HepG2 (cell line): Measurements from ENCODE around the gene KIAA0930. TPM values are rescaled to one million over a fixed set of nuclear protein-coding genes. Genes with fewer than 3 reads are reported as not detected.

ENCODE experiments used
- AGO1 ChIP-seq: fragments of 200-400 bp; formaldehyde crosslinking; IDR thresholded peaks from 2 replicates; pipeline ENCODE4 v1.6.1; 2017; ENCODE audit warnings: mild to moderate bottlenecking, low read depth, low read length, moderate library complexity; ENCODE audit not compliant: poor library complexity, severe bottlenecking
- ATF6 ChIP-seq: sonication (generic); formaldehyde crosslinking; conservative IDR thresholded peaks from 2 replicates; pipeline ENCODE4 v1.4.0; 2020; ENCODE audit warnings: missing genetic modification reagents
- EEA1 ChIP-seq: sonication (generic); formaldehyde crosslinking; IDR thresholded peaks from 2 replicates; pipeline ENCODE4 v1.5.1; 2020; ENCODE audit warnings: mild to moderate bottlenecking, missing genetic modification reagents, borderline replicate concordance
- ELF4 ChIP-seq: sonication (generic); formaldehyde crosslinking; IDR thresholded peaks from 2 replicates; pipeline ENCODE4 v1.5.0; 2020; ENCODE audit warnings: missing genetic modification reagents, mild to moderate bottlenecking, moderate library complexity, borderline replicate concordance
- FIP1L1 ChIP-seq: fragments of 200-400 bp; formaldehyde crosslinking; IDR thresholded peaks from 2 replicates; pipeline ENCODE4 v1.6.1; 2018; ENCODE audit warnings: low read depth, mild to moderate bottlenecking, low read length, moderate library complexity, borderline replicate concordance; ENCODE audit not compliant: insufficient read depth
- HMG20A ChIP-seq: IDR thresholded peaks from 2 replicates; pipeline ENCODE4 v1.6.1; 2016; ENCODE audit warnings: borderline replicate concordance
- HMG20B ChIP-seq: conservative IDR thresholded peaks from 2 replicates; pipeline ENCODE4 v1.6.1; 2016; ENCODE audit warnings: missing genetic modification reagents, missing compliant biosample characterization
- LCORL ChIP-seq, 2 experiments: fragments of 450-650 bp in 1 of 2; sonication (generic) in 1 of 2; formaldehyde crosslinking in 1 of 2; IDR thresholded peaks; 2 replicates each; pipeline versions ENCODE4 v1.5.0 to v1.6.1; 2017 to 2020; ENCODE audit warnings: antibody characterized with exemption in 1 of 2, missing genetic modification reagents in 1 of 2
- MTA1 ChIP-seq: sonication (generic); formaldehyde crosslinking; IDR thresholded peaks from 2 replicates; pipeline ENCODE4 v1.4.0; 2020; ENCODE audit warnings: missing genetic modification reagents, mild to moderate bottlenecking, borderline replicate concordance
- MYC ChIP-seq: sonication (generic); formaldehyde crosslinking; IDR thresholded peaks from 2 replicates; pipeline ENCODE4 v1.9.0; 2021; ENCODE audit warnings: missing genetic modification reagents, borderline replicate concordance
- MYNN ChIP-seq: sonication (generic); formaldehyde crosslinking; IDR thresholded peaks from 2 replicates; pipeline ENCODE4 v1.4.0; 2020; ENCODE audit warnings: mild to moderate bottlenecking, low read depth, missing genetic modification reagents
- NFKBIZ ChIP-seq: IDR thresholded peaks from 2 replicates; pipeline ENCODE4 v1.6.1; 2018; ENCODE audit warnings: missing genetic modification reagents, missing compliant biosample characterization
- PITX1 ChIP-seq: sonication (generic); formaldehyde crosslinking; IDR thresholded peaks from 2 replicates; pipeline ENCODE4 v1.5.1; 2020; ENCODE audit warnings: mild to moderate bottlenecking, missing genetic modification reagents
- RFX5 ChIP-seq: IDR thresholded peaks from 2 replicates; pipeline ENCODE4 v1.6.1; 2011; ENCODE audit warnings: low read depth, low read length, improper control_type of control experiment
- SAFB2 ChIP-seq: sonication (generic); formaldehyde crosslinking; IDR thresholded peaks from 2 replicates; pipeline ENCODE4 v1.5.1; 2020; ENCODE audit warnings: missing genetic modification reagents, low read depth, mild to moderate bottlenecking, borderline replicate concordance
- THYN1 ChIP-seq: sonication (generic); formaldehyde crosslinking; IDR thresholded peaks from 2 replicates; pipeline ENCODE4 v1.8.1; 2023; ENCODE audit warnings: low read depth, mild to moderate bottlenecking, moderate library complexity, missing genetic modification reagents, borderline replicate concordance
- ZFP36 ChIP-seq: fragments of 150-350 bp; IDR thresholded peaks from 2 replicates; pipeline ENCODE4 v1.6.1; 2018; ENCODE audit warnings: borderline replicate concordance, low read length, low read depth; ENCODE audit not compliant: partially characterized antibody
- ZNF773 ChIP-seq: sonication (generic); formaldehyde crosslinking; IDR thresholded peaks from 2 replicates; pipeline ENCODE4 v1.4.0; 2020; ENCODE audit warnings: missing genetic modification reagents, borderline replicate concordance
- polyA plus RNA-seq, 8 experiments: library from polyadenylated mRNA; depleted of rRNA in 3 of 8; stranded (reverse) in 7 of 8; unstranded in 1 of 8; fragments of >200 nt; fragmentation: Illumina TruSeq in 4 of 8; extraction: Trizol in 4 of 8; gene quantifications; 2 replicates each; pipeline versions ENCODE4 v1.2.1 to v1.2.3, GENCODE V29; 2011 to 2016; ENCODE audit warnings: low read depth in 4 of 8, missing spikeins in 1 of 8, mixed read lengths in 1 of 8; ENCODE audit not compliant: insufficient read depth in 1 of 8
- total RNA-seq, 5 experiments: library from RNA; depleted of rRNA; stranded (reverse); fragments of >200 nt; fragmentation: Illumina TruSeq; extraction: Trizol; gene quantifications; 2 replicates each; pipeline ENCODE4 v1.2.3, GENCODE V29; 2016; ENCODE audit warnings: low read depth in 1 of 5
- TF ChIP-seq, protein P1 (sequence below): sonication (generic); formaldehyde crosslinking; IDR thresholded peaks from 2 replicates; pipeline ENCODE4 v1.4.0; 2020; ENCODE audit warnings: missing genetic modification reagents, borderline replicate concordance
- TF ChIP-seq, protein P2 (sequence below): IDR thresholded peaks from 2 replicates; pipeline ENCODE4 v1.6.1; 2018; ENCODE audit warnings: missing genetic modification reagents, mild to moderate bottlenecking, missing compliant biosample characterization
- TF ChIP-seq, protein P3 (sequence below): sonication (generic); formaldehyde crosslinking; IDR thresholded peaks from 2 replicates; pipeline ENCODE4 v1.4.0; 2020; ENCODE audit warnings: missing genetic modification reagents
- TF ChIP-seq, protein P4 (sequence below): IDR thresholded peaks from 2 replicates; pipeline ENCODE4 v1.6.1; 2016; ENCODE audit warnings: mild to moderate bottlenecking

Gene KIAA0930
- total and polyA plus RNA-seq, 2 of the 13 experiments (the other 11 are each of a cell fraction or from before 2014, with no cell fraction given) = 27.0 to 38.2 TPM

- no peak for TF ChIP-seq ATF6 (CRISPR knock-in tag)
- no peak for TF ChIP-seq FIP1L1
- TF ChIP-seq MYNN (CRISPR knock-in tag) = no peak
- TF ChIP-seq, protein P1, sequence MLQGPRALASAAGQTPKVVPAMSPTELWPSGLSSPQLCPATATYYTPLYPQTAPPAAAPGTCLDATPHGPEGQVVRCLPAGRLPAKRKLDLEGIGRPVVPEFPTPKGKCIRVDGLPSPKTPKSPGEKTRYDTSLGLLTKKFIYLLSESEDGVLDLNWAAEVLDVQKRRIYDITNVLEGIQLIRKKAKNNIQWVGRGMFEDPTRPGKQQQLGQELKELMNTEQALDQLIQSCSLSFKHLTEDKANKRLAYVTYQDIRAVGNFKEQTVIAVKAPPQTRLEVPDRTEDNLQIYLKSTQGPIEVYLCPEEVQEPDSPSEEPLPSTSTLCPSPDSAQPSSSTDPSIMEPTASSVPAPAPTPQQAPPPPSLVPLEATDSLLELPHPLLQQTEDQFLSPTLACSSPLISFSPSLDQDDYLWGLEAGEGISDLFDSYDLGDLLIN (CRISPR knock-in tag) = no peak
- no peak for TF ChIP-seq ZNF773 (CRISPR knock-in tag)
- TF ChIP-seq ZFP36 = no peak
- no peak for TF ChIP-seq THYN1
- peak; percentile 50; the same call in 1 of the 2 replicates for TF ChIP-seq NFKBIZ (CRISPR knock-in tag)
- no peak for TF ChIP-seq RFX5
- TF ChIP-seq, protein P2, sequence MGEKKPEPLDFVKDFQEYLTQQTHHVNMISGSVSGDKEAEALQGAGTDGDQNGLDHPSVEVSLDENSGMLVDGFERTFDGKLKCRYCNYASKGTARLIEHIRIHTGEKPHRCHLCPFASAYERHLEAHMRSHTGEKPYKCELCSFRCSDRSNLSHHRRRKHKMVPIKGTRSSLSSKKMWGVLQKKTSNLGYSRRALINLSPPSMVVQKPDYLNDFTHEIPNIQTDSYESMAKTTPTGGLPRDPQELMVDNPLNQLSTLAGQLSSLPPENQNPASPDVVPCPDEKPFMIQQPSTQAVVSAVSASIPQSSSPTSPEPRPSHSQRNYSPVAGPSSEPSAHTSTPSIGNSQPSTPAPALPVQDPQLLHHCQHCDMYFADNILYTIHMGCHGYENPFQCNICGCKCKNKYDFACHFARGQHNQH (CRISPR knock-in tag) = peak; percentile 97
- TF ChIP-seq AGO1 = no peak
- TF ChIP-seq EEA1 (CRISPR knock-in tag) = no peak
- TF ChIP-seq LCORL (IDR thresholded peaks at IDR 0.05) = no peak
- peak; percentile 45; the same call in 1 of the 2 replicates for TF ChIP-seq LCORL (CRISPR knock-in tag; IDR thresholded peaks at IDR 0.05)
- TF ChIP-seq SAFB2 = no peak
- no peak; the same call in 1 of the 2 replicates for TF ChIP-seq HMG20B
- no peak for TF ChIP-seq ELF4 (CRISPR knock-in tag)
- TF ChIP-seq, protein P3, sequence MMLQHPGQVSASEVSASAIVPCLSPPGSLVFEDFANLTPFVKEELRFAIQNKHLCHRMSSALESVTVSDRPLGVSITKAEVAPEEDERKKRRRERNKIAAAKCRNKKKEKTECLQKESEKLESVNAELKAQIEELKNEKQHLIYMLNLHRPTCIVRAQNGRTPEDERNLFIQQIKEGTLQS = 0 out of 2 replicates have a peak, but pooled peaks have one; percentile 18
- peak; percentile 55; the same call in 1 of the 2 replicates for TF ChIP-seq HMG20A (CRISPR knock-in tag)
- peak; percentile 65 for TF ChIP-seq PITX1 (CRISPR knock-in tag)
- TF ChIP-seq MTA1 = 0 out of 2 replicates have a peak, but pooled peaks have one; percentile 25
- TF ChIP-seq, protein P4, sequence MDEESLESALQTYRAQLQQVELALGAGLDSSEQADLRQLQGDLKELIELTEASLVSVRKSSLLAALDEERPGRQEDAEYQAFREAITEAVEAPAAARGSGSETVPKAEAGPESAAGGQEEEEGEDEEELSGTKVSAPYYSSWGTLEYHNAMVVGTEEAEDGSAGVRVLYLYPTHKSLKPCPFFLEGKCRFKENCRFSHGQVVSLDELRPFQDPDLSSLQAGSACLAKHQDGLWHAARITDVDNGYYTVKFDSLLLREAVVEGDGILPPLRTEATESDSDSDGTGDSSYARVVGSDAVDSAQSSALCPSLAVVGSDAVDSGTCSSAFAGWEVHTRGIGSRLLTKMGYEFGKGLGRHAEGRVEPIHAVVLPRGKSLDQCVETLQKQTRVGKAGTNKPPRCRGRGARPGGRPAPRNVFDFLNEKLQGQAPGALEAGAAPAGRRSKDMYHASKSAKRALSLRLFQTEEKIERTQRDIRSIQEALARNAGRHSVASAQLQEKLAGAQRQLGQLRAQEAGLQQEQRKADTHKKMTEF = peak; percentile 69
- TF ChIP-seq MYC = peak; percentile 99
Measured at GRCh38 chr22:45263463-45264269, 23.0 kb upstream of the KIAA0930 start (continued).
